GM18526 (cell line): Measurements from ENCODE around the gene CNN3.

Source experiments
- POLR2A ChIP-seq: IDR thresholded peaks from 3 replicates; pipeline ENCODE4 v1.6.1; 2011; ENCODE audit not compliant: insufficient read length; ENCODE audit errors: extremely low read depth

Gene CNN3

DNA sequence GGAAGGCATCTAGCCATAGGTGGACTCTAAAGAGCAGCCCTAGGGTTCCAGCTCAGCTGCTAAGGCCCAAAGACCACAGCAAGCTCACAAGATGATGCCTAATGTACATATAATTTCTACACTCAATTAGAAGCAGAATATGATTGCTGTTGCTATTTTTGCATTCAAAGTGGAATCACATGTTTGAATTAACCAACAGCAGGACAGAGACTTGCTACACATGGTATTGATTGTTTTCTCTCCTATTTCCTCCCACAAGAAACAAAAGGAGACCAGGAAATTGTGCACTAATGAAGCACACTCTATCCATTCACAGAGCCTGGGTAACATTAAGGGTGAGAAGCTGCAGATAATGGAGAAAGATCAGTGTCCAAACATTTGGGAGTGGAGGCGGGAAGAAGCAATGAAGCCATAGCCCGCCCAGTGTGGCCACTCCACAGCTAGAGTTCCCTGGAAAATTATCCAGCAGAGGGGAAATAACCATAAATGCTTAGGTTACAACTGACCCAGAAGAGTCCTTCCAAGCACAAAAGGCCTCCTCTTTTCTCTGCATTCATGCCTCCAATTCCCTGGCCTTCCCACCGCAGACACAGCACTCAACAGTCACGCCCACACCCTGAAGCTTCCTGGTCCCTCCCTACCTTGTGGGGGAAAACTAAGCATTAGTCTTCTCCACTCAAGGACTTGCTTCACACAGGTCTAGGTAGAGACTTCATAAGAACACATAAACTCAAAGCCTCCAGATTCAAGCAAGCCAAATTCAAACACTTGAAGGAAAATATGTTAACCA is 7.5 kb downstream of the CNN3 start:
- no peak for TF ChIP-seq POLR2A

DNA sequence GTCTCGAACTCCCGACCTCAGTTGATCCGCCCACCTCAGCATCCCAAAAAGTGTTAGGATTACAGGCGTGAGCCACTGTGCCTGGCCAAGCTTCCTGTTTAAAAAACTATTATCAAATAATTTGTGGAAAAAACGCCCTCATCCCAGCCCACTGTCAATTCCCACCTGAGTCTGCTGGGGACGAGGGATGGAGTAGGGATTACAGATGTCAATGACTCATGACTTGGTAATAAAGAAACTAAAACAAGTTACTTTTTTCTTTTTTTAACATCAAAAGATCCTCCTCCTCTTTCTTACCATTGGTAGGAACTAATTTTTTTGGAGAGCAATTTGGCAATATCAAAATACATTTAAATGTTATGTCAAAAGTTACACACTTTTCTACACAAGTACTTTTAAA is 9.7 kb downstream of the CNN3 start:
- TF ChIP-seq POLR2A: no peak

DNA sequence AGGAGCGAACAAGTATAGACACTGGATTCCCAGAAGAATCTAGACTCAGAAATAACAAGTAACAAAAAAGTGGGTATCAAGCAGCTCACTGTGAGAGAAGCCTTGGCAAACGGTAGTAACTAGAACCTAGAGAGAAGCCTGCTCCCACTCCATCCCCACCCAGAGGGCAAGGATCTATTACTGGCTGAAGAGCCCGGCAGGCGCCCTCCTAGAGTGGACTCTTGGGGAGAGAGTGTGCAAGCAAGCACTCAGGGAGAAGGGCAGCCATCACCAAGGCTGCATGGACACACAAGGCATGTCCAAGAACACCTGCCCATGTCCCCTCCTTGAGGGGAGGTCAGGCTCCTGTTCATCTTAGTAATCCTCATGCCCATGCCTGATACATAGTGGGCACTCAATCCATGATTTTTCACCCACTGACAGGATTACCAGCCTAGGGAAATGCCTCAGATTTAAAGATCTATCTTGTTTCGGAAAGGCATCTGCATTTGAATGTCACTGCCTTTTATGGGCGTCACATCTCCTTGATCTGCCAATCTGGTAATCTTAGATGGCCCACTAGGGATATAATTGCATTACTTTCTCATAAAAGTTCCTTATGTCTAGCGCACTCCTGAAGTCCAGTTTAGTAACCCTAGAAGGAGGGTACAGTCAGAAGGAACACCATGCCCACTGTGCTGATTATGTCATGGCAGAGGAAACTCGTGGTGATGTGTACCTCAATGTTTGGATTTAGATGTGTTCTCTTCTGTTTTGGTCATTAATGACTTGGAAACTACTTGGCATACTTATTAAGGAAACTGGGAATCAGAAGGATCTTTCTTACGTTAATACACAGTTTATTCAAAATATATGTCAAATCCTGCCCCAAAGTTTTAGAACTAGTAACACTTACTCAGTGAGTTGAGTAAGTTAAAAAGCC is 14.4 kb downstream of the CNN3 start:
- TF ChIP-seq POLR2A: no peak

DNA sequence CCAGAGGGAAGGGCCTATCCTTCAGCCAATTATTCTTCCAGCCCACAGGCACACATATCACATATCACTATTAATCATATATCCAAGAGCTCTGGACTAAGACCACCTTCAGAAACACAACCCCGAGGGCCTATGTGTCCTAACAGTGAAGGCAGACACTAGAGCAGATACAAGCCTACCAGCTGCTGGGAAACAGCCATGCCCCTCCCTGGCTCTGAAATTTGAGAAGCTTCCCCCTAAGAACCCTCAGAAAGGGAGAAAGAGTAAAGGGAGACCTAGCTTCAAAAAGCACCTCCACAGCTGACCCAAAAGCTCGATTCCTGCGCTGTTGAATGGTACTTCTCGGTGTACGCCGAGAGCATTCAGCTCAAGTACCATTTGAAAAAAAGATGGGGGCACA is 17.4 kb downstream of the CNN3 start:
- TF ChIP-seq POLR2A: no peak

DNA sequence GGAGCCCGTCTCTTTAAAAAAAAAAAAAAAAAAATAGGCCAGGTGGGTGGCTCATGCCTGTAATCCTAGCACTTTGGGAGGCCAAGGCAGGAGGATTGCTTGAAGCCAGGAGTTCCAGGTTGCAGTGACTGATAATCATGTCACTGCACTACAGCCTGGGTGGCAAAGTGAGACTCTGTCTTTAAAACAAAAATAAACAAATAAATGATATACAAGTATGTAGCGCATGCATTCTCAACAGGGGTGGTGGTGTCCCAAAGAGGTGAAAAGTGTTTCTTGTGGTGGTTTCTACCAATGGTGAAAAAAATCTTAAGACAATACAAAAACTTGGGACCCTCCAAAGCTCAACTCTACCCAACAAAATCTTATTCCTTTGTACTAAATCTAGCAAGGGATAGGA is 17.9 kb downstream of the CNN3 start:
- TF ChIP-seq POLR2A: no peak

DNA sequence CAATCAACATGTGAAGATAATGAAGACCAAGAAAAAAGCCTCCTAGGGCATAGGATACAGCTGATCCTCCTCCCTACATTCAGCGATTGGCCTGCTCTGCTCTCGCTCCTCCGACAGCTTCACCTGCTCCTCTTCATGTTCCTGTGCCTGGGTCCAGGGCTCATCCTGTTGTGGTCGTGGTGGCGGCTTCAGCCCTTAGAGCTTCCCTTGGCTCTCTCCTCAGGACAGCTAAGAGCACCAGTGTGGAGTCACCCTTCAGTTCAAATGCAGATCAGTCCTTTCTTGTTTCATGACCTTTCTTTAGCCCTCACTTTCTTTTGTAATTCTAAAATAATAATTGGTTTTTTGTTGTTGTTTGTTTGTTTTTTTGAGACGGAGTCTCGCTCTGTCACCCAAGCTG is 18.7 kb downstream of the CNN3 start:
- TF ChIP-seq POLR2A: no peak

DNA sequence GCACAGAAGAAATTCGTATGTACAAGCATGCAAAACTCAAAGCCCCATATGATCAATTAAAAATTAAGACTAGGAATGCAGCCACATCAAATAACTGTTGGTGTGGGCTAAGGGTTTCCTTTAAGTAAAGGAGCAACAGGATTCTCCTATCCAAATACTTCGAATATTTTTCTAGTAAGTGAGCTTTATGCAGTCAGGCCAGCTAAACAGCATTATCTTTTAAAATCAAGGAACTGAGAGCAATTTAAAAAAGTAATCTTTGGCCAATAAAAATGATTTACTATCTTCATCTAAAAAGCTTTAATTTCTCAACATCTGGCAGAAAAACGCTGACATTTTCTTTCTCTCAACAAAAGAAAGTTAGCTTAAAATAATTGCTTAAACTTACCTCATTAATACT is 19.8 kb downstream of the CNN3 start:
- TF ChIP-seq POLR2A: no peak

DNA sequence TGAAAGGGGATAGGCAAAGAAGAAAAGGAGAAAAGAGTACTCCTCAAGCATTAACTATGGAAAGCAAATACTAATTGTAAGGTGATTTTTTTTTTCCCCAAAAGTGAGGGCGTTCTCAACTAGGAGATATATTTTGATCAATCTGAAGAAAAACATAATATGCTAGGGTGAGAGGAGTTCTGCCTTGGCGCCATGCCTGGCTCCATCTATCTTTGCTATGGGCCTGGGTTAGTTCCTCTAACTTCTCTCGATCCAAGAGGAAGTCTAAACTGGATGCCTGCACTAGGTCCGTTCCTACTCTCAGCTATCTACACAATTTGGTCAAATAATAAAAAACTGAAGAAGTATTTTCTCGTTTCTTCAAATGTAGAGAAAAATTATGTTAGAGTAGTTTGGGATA is 20.5 kb downstream of the CNN3 start:
- TF ChIP-seq POLR2A: no peak

DNA sequence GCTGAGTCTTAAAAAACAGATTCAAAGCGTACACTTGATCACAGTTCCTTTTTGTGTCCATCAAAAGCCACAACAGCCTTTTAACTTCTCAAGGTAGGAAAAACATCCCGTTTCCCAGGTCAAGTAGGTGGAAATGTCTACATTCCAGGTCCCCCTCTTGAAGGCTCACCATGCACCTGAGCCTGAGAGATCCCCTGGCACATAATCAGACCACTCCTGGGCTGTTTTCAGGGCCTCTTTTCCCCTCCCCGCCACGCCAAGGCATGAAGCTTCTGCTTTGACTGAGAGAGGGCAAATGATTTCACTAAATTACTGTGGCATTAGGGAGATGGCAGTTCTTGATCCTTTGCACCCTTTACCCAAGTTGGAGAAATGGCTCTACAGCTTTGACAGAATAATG is 21.7 kb downstream of the CNN3 start:
- no peak for TF ChIP-seq POLR2A

DNA sequence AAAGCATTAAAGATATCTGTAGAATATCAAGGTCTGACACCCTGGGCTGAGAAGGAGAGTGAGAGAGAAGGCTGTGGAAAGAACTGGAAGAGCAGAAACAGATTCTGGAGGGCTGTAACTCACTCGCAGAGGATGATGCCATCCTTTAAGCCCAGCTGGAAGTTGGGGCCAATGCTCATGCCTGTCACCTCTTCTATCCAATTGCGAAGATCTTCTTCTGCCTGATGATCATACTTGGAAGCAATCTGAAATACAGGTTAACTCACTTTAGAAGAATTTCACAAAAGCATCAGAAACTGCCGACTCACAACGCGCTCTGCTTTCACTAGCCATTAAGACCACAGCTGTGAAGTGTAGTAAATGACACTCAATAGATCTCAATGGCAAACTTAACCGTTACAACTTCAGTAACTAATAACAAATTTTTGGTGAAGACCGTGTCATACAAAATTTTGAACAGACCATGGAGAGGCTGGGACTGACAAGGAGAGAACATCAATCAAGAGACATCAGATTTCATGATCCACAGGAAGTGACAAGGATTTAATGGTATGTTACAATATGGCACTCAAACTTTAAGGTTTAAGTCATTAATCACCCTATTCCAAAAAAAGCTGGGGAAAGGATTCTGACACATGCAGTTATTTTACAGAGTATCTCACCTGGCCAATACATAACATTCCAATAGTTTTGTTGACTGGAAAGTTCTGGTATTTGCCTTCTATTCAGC is 23.5 kb downstream of the CNN3 start:
- no peak for TF ChIP-seq POLR2A

DNA sequence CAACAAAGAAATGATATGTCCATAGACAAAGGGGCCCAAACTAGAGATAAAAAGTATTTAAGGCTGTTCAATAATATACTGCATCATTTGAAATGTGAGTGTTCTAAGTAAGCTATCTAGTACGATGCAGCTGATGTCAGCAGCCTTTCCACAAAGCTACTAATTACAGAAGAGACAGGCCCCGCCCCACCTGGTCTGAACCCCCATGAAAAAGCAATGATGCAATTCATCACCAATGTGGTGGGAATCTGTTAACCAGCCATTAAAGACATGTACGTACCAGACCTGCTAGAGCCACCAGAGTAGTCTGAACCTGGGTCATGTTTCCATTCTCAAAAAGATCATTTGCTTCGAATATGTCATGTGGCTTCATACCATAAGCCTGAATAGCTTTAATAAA is 25.1 kb downstream of the CNN3 start:
- TF ChIP-seq POLR2A: no peak

DNA sequence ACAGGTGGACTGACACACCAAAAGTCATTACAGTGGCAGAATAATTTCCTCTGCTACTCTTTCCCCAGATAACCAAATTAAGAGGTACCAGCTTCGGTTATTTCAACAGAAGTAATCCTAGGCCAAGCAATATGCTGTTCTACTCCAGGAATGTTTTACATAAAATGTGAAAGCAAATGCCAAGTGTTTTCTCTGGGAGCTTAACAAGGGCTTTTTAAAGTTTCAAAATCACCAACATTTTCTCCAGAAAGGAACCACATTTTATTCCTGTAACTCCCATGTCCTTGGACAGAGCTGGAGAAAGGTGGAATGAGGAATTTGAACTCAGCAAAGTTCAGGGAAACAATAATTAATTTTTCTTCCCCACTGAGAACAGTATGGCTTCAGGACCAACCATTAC is 27.2 kb downstream of the CNN3 start:
- TF ChIP-seq POLR2A: no peak

DNA sequence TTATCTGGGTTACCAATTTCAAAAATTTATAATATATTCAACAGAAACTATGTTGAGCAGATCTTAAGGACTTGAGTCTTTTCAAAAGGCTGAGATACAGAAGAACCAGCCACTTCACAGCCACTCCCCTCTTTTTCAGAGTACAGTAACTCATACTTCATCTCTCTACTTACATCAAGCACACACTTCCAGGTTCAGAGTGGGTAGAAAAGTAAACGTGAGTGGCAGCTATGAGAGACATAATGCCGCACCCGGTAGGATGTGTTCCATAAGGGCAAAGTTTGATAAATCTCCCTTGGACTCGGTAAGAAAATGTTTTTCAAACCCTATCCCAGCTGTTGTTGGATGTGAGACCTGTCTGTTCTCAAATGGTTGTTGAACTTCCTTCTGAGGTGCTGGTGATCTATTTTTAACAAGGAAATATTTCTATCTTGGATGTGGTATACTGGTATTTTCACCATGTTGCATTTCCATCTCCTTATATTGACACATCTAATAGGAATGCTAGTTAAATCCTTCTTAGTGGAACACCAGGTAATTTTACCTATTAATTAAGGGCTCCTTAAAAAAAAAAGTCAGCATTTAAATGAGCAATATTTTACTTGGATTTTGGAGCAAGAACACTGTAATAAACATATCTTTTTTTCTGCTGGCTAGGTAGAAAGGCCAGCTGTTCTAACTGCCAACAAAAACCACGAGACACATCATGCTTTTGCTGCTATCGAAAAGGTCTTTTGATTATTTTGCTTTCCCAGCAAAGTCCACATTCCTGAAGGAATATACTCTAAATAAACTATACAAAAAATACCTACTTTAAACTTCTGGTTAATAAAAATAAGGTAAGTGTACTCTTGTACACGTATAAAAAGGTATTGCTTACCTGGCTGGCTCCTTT is 28.2 kb downstream of the CNN3 start:
- TF ChIP-seq POLR2A: no peak

DNA sequence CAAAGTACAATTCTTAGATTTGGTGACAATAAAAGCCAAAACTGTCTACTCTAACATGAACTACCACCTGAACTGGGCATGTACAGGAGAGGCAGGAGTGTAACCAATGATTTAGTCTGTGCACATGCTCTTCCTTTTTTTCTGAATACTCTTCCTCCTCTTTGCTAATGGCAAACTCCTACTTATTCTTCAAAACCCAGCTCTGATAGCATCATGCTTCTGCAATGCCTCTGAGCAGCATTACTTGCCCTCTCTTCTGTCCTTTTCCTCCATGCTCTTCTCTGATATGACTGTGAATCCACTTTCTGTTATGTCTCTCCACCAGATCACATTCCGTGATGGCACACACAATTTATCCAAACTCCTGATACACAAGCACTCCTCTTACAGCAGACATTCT is 31.4 kb downstream of the CNN3 start:
- no peak for TF ChIP-seq POLR2A

DNA sequence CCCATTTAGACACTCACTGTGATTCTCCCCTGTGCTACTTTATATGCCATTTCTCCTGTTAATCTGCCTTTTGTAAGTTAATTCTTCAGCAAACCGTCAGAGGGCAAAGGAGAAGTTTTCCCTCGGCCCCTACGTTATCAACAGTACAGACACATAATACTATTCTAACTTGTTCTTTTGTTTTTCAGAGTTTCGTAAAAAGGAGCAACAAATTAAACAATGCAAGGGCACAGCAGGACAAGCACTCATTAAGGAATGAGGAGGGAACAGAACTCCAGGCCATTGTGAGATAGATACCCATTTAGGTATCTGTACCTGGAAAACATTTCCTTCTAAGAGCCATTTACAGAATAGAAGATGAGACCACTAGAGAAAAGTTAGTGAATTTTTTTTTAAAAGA is 32.3 kb downstream of the CNN3 start:
- TF ChIP-seq POLR2A: no peak
